ENCODE results near the gene MSH3.
"Not testable (repeated sequence)": the region's sequence is repeated elsewhere in the genome, so short reads cannot be mapped to it uniquely, and the experiment has no call there.

The MSH3 gene

DNA sequence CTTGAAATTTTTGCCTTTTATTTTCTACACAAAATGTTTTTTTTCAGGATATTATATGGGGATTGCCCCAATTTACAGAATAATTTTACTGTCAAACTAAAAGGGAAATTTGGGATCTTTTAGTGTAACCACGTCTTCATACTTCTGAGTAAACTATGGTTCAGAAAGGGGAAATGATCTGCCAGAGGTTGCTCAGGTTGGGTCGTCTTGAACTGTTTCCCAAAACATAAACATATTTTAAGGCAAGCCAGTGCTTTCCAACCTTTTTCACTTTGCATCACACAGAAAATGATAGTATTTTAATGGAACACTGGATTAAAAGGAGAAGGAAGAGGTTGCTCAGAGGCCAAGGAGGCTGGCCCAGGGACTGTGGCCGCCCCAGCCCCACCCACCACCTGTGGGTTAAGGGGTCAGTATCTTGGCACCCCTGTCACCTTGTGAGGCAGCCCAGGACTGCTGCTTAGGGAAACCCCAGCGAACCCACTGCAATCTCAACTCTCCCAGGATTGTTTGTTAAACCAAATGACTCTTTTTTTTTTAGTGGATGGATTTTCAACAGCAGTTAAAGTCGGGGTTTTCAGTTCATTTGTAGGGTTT, 143.1 kb downstream of the MSH3 start:
- DNase-seq (ENCODE audit: low read depth), result no peak

DNA sequence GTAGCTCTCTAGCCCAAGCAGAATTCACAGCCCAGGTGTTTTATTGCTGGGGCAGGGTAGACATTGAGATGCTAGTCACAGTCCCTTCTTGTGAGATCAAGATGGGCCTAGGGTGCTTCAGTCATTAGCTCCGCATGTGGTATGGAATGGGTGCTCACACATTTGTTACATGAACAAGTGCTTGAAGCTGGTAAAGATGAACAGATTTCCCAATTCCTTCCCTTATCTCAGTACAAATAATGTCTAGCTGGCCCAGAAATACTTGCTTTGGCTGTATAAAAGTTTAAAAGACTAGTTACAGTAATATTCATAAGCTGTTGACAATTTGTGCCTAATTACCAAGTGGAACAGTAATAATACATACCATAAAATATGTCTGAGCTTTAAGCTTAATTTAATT, 143.7 kb downstream of the MSH3 start:
- DNase-seq (ENCODE audit: low read depth), result no peak

DNA sequence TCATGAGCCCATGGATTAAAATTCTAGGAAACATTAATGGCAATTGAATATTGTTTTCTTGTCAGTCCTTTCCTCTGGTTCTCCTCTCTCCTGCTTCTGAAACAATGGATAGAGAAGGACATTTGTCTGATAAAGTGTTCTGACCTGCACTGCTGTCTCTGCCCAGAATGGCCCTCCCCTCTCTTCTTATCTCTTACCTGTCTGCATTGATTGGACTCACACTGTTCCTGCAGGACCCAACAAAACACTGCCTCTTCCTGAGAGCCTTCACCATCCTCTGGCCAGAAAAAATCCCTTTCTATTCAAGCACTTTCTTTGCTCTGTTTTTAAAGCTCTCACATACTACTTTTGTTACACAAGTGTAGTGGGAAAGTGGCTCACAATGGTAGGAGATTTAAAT, 144.2 kb downstream of the MSH3 start:
- no peak for DNase-seq (ENCODE audit: low read depth)

DNA sequence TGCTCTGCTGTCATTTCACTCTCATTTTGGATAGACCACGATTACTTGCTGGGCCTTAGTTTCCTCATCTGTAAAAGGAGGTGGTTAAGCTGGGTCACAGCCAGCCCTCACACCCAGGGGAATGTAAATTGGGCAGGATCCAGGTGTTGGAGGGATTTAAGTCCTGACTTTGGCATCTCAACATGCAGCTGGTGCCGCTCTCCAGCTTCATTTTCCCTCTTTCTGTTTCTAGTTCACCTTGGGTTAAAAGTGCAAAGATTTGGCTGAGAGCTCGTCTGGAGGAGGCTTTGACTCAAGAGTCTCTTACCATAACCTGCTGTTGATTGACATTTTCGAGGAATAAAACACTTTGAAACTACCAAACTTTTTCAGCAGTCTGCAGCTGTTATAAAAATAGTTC, 144.6 kb downstream of the MSH3 start:
- DNase-seq (ENCODE audit: low read depth), result no peak

DNA sequence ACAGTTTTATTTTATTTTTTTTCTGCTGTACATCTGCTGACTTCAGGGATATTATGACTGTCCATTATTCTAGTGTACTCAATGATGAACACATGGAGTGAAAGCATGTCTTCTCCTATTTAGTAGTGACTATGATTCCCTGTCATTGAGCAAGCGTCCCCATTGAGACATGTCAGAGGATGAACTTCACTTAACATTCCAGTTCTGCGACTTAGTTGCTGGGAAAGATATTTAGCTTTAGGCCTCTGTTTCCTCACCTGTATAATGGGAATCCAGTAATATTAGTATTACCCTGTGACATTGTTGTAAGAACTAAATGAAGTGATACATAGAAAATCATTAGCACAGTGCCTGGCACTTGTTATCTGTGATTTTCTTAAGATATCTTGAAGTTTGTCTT, 145.1 kb downstream of the MSH3 start:
- DNase-seq (ENCODE audit: low read depth), result no peak

DNA sequence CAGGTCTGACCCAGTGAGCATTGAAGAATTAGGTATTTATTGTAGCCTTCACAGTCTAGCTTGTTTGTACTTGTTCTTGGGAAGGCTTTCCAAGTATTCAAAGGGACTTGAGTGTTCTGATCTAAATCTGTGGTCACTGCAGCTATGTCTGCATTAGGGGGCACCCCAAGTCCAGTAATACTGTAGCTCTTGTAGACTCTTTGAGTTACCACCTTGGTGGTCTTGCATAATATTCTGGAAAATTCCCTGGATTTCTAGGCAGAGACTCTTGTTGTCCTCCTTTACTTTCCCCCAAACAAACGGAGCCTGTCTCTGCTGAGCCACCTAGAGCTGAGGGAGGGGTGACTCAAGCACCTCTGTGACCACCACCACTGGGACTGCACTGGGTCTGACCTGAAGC, 149.9 kb downstream of the MSH3 start:
- DNase-seq (ENCODE audit: low read depth), result no peak

DNA sequence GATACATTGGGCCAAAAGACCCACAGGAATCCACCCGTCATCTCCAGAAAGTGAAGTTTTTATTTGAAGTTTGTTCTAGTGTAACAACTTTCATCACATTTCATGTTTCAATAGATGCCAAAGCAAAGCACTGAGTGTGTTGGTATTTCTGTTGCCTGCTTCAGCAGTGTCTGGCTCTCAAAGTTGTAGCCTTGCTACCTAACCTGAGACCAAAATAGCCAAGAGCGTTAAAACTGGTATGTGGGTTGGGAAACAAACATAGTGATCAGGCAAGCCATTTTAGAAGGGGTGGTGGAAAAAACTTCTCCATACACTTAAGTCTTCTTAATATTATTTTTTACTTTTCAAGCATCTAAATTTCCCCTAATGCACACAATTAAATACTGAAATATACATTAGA, 150.6 kb downstream of the MSH3 start:
- no peak for DNase-seq (ENCODE audit: low read depth)

DNA sequence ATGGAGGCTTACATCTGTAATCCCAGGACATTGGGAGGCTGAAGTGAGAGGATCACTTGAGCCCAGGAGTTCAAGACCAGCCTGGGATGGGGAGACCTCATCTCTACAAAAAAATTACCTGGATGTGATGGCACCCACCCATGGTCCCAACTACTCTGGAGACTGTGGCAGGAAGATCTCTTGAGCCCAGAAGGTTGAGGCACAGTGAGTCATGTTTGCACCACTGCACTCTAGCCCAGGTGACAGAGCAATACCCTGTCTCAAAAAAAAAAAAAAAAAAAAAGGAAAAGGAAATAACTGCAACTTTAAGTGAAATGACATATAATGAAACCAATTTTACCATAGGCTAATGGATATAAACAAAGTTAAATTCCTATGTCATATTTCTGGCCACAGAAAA, 152.5 kb downstream of the MSH3 start:
- DNase-seq (ENCODE audit: low read depth), result no peak

DNA sequence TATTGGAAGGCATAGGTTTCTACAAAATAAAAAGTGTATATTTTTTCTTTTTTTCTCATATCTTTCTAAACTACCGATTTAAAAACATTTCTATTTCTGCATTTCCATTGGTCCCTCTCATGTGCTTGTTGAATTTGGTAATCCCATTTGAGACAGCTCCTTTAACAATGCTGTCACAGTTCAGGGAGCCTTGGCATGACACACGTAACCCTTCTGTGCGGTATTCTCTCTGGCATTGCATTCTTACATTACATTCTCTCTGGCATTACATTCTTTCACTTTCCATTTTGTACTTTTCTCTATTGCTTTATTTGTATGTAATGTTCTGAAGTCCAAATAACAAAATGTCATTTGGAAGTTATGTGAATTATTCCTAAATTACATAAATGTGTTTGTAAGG, 155.0 kb downstream of the MSH3 start:
- DNase-seq (ENCODE audit: low read depth), result no peak

DNA sequence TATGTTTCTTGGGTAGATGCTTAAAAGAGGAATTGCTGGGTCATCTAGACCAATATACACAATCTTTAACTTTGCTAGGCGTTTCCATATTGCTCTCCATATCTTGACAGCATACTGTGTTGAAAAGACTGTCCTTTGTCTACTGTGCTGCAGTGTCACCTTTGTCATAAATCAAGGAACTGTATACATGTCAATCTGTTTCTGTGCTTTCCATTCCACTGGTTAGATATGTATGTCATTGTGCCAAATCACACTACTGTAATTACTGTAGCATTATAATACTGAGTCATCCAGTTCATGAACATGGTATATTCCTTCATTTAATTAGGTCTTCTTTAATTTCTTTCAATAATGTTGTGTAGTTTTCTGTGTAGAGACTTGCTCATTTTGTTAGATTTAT, 156.0 kb downstream of the MSH3 start:
- DNase-seq (ENCODE audit: low read depth), result no peak

DNA sequence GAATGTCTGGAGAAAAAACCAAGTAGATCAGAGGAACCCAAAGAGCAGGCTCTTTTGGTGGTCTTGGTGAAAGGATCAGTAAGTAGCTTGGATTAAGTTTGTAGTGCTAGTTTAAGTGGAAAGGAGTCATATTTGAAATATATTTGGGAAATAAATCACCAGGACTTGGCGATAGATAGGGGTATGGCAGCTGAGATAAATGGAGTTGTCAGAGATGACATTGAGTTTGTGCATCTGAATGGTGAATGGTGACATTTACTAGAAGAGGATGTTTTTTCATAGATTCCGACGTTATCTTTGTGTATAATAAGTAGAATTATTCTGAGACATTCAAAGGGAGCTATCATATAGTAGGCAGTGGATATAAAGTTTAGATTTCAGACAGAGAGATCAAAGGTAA, 162.1 kb downstream of the MSH3 start:
- DNase-seq (ENCODE audit: low read depth), result no peak

DNA sequence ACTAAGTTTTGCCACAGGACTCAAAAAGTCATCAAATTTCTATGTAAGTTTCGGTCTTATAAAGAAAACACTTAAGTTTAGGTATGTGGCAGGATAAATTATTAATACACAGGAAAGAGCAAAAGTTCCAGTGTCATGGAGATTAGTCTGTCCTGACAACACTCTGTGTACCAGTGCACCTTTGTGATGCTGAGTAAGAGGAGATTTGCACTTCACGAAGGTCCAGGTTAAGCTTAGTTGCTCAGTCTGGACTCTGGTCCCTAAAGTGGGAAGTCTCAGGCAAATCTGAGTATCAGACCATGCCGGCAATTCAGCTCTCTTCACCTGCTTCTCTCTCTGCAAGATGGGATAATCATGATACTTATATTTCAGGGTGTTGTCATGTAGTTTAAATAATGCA, 166.2 kb downstream of the MSH3 start:
- DNase-seq (ENCODE audit: low read depth), result no peak

DNA sequence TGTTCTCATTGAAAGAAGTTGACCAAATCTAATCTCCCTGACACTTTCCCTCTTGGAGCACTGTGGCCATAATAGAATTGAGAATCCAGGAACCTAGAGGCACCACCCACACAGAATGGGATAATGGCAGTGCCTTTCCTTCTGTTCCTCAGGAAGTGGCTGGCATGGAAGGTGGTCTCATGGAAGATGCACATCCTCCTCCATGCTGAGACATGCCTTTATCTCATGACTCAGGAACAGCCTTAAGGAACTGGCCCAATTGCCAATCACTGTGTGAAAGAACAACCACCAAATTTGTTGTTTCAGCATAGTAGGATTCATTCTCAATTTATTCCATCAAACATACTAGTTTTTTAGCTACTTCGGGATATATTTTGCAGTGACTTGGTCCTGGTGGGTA, 168.2 kb downstream of the MSH3 start:
- no peak for DNase-seq (ENCODE audit: low read depth)

DNA sequence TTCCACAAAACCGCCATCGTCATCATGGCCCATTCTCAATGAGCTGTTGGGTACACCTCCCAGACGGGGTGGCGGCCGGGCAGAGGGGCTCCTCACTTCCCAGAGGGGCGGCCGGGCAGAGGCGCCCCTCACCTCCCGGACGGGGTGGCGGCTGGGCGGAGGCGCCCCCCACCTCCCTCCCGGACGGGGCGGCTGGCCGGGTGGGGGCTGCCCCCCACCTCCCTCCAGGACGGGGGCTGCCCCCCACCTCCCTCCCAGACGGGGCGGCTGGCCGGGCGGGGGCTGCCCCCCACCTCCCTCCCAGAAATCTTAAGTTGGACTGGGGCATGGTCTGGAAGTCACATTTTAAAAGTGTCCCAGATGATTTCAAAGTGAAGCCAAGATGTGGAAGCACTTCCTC, 169.7 kb downstream of the MSH3 start:
- DNase-seq (ENCODE audit: low read depth), result not testable (repeated sequence)

DNA sequence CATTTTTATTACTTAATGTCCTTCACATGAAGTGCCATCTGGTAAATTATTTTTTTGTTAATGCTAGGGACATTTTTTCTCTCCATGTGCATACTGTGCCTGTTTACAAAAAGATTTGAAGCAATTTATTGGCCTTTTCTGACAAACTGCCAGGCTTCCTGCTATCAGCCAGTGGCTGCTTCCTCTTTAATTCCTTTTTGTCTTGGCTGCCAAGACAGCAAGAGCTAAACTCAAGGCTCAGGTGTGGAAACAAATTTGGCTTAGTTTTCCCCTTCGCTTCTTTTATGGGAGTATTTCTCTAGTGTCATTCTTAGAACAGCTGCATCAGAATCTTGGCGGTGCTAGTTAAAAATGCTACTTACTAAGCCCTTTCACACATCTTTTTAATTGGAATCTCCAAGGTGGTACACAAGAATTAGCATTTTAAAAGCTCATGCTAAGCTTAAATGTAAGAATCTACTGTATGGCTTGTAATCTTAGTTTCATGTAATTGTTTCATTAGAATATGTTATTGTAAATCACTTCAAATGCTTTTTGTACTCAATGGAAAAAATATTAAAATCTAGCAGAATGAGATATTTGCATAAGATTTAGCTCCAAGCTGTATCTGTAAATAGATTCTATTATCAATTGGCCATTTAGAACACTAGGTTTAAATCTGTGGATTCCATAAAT, 171.5 kb downstream of the MSH3 start:
- no peak for DNase-seq (ENCODE audit: low read depth)

DNA sequence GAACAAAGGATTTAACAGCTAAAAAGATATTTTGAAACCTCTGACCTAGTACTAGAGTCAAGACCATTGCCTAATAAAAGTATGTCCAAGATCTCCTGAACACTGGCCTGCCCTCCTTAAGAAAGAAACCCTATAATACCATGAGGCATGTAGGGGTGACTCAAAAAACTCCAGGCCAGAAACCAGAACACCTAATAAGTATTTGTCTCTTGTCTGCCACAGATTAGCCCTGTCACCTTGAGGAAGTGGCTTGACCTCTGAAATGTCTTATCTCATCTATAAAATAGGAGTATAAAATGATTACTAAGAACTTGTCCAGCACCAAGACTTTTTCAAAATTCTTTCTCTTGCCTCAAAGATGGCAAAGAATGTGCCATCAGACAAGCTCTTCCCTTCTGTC, 180.3 kb downstream of the MSH3 start:
- DNase-seq (ENCODE audit: low read depth), result no peak

DNA sequence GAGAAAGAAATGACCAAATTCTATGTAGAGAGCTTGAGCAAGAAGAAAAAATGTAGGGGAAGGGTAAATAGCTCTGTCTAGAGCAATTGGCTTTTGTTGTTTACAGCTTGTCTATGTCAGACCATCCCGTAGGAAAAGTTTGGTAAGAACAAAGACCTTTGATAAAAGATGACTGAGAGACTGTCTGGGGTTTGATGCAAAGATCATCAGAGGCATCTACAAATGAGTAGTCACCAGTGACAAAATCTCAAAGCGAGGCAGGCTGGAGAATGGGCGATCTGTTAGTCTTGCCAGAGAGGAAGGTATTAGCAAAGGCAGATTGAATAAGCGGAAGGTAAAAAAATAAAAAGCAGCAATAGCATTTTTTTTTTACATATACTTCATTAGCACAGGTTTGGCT, 180.7 kb downstream of the MSH3 start:
- no peak for DNase-seq (ENCODE audit: low read depth)

DNA sequence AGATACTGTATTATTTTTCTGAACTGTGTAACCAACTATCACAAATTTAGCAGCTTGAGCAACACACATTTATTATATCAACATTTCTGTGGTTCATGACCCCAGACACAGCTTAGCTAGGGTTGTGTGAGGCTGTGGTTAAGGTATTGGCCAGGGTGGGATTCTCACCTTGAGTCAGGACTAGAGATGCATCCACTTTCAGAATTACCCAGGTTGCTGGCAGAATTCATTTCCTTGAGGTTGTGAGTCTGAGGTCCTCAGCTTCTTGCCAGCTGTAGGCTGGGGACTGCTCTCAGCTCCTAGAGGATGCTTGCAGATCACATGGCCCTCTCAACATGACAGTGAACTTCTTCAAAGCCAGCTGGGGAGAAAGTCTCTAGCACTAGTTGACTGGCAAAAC, 183.2 kb downstream of the MSH3 start:
- DNase-seq (ENCODE audit: low read depth), result no peak

DNA sequence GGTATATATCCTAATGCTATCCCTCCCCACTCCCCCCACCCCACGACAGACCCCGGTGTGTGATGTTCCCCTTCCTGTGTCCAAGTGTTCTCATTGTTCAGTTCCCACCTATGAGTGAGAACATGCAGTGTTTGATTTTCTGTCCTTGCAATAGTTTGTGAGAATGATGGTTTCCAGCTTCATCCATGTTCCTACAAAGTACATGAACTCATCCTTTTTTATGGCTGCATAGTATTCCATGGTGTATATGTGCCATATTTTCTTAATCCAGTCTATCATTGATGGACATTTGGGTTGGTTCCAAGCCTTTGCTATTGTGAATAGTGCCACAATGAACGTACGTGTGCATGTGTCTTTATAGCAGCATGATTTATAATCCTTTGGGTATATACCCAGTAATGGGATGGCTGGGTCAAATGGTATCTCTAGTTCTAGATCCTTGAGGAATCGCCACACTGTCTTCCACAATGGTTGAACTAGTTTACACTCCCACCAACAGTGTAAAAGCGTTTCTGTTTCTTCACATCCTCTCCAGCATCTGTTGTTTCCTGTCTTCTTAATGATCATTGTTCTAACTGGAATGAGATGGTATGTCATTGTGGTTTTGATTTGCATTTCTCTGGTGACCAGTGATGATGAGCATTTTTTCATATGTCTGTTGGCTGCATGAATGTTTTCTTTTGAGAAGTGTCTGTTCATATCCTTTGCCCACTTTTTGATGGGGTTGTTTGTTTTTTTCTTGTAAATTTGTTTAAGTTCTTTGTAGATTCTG, 186.8 kb downstream of the MSH3 start:
- DNase-seq (ENCODE audit: low read depth), result not testable (repeated sequence)

DNA sequence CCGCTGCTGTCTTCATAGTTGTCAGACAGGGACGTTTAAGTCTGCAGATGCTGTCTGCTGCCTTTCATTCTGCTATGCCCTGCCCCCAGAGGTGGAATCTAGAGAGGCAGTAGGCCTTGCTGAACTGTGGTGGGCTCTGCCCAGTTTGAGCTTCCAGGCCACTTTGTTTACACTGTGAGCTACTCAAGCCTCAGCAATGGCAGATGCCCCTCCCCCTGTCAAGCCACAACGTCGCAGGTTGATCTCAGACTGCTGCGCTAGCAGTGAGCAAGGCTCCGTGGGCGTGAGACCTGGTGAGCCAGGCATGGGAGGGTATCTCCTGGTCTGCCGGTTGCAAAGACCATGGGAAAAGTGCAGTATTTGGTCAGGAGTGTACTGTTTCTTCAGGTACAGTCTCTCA, 192.0 kb downstream of the MSH3 start:
- DNase-seq (ENCODE audit: low read depth), result not testable (repeated sequence)

DNA sequence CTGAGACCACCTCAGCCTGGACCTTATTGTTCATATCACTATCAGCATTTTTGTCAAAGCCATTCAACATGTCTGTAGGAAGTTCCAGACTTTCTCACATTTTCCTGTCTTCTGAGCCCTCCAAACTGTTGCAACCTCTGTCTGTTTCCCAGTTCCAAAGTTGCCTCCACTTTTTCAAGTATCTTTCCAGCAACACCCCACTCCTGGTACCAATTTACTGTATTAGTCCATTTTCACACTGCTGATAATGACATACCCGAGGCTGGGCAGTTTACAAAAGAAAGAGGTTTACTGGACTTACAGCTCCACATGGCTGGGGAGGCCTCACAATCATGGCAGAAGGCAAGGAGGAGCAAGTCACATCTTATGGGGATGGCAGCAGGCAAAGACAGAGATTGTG, 195.7 kb downstream of the MSH3 start:
- DNase-seq (ENCODE audit: low read depth), result not testable (repeated sequence)

DNA sequence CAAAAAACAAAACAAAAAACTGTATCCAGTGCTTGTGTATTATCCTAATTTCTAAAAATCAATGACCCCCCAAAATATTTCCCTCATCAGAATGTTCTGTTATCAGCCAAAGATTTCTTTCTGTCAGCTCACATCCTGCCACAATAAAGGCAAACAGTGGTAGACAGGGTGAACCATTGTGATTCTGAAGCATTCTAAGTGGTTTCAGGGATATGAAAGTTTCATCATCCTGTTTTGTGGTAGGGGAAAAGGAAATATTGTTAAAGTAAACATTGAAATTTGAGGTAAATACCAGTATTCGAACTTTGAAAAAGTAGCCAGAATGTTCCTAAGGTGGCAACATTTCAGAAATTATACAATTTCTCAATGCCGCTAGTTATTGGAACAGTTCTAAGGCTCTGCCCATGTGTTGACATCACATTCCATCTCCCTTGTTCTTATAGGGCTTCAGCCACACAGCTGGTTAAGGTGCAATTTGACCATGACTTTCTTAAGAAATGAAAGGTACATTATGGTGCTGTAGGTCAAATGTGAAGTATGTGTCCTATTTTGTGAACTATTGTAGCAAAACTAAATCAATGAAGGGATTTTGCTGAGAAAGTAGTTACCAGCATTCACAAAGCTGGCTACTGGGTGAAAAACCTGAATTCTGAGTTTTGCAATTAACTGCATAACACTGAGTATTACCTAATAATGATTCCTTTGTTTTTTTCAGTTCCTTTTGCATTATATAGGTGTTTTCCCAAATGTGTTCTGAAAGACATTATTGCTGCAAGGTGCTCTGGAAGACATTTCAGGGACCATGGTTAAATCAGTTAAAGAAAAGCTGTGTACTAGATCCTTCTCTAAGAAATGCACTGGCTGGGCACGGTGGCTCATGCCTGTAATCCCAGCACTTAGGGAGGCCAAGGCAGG, 198.1 kb downstream of the MSH3 start:
- DNase-seq (ENCODE audit: low read depth), result no peak

DNA sequence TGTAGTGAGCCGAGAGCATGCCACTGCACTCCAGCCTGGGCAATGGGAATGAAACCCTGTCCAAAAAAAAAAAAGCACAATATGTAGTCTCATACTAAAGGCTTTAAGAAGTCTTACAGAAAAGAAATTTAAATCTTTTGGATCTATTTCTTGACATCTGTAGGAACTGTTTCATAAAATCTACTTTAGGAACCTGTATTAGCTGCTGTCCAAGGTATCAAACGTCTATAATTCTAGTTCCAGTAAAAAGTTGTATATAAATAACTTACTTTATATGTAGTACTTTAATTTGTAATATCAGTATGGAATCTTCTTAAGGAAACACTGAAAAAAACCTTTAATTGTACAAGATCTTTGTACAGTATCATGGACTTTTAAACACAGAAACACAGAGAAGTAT, 199.0 kb downstream of the MSH3 start:
- DNase-seq (ENCODE audit: low read depth), result no peak
